GM19397 (cell line): ENCODE results near the gene PIGBOS1.

ENCODE experiments used
- ATAC-seq: cut with Tn5 transposase; IDR thresholded peaks from one replicate; pipeline ENCODE4 v1.9.1; 2021; ENCODE audit warnings: mild to moderate bottlenecking, moderate library complexity; ENCODE audit not compliant: unreplicated experiment

Gene PIGBOS1

GRCh38 chr15:55268176-55268695 is 50.7 kb downstream of the PIGBOS1 start:
- no peak for ATAC-seq

DNA sequence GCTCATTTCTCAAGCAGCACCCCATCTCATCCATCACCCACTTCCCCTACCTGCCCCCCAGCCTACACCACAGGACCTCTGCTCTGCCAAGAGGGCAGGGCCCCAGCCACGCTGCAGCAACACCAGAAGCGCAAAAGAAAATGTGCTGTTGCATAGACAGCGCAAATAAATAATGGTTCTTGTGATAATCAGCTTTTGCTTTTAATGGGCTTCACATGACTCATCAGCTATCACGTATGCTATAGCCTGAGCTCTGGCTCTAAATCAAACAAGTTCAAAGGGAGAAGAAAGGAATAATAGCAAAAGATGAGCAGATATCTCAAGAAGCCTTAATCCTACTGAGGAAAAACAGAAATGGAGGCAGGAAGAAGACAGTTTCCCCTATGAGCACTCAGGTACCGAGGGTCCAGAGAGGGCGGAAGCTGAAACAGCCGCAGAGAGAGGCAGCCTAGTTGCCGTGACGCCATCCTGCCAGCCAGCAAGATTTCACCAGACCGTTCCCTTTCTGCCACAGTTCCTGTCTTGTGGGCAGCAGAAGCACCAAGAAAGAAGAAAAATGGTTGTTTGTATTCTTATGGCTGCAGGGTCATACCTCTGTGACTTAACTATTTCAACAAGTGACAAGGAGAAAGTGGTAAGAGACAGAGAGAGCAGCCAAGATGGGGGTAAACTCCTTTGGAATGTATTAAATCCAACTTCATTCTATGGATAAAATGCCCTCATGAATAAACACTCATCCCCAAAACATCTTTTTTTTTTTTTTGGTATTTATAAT is 51.3 kb downstream of the PIGBOS1 start:
- ATAC-seq, result peak; percentile 89
